Large intestine (tissue), 3 donors: ENCODE results near the gene COL23A1. TPM values are rescaled to one million over a fixed set of nuclear protein-coding genes. Genes with fewer than 3 reads are reported as not detected.

ENCODE experiments used
- DNase-seq, 2 donors: peaks; one replicate each; pipeline versions ENCODE4 v3.0.0 to v3.0.0-alpha.2; 2013
- H3K27ac ChIP-seq: one replicate; pipeline ENCODE4 v1.5.1; 2013; ENCODE audit warnings: low read length
- H3K27me3 ChIP-seq: 2 replicates; pipeline ENCODE4 v1.6.1; 2013; ENCODE audit warnings: low read length; ENCODE audit not compliant: control insufficient read depth, insufficient read depth
- H3K36me3 ChIP-seq: 2 replicates; pipeline ENCODE4 v1.6.1; 2013; ENCODE audit warnings: low read length; ENCODE audit not compliant: control insufficient read depth, insufficient read depth
- H3K4me1 ChIP-seq: one replicate; pipeline ENCODE4 v1.6.1; 2013; ENCODE audit warnings: low read length; ENCODE audit not compliant: control insufficient read depth, insufficient read depth
- H3K4me3 ChIP-seq: one replicate; pipeline ENCODE4 v1.5.1; 2013; ENCODE audit warnings: low read length
- H3K9me3 ChIP-seq: one replicate; pipeline ENCODE4 v1.6.1; 2013; ENCODE audit warnings: mild to moderate bottlenecking, low read depth, low read length, moderate library complexity; ENCODE audit not compliant: control insufficient read depth
- WGBS: methylation state at CpG from one replicate; pipeline ENCODE4 v1.1.5; 2013; ENCODE audit warnings: low lambda C conversion rate; ENCODE audit not compliant: insufficient coverage; 5-methylcytosine and 5-hydroxymethylcytosine counted together
- polyA plus RNA-seq: library from polyadenylated mRNA; unstranded; fragments of 120-200 nt; gene quantifications from one replicate; pipeline ENCODE4 v1.2.1, GENCODE V29; 2013

Gene COL23A1
- polyA plus RNA-seq, 1 donor: 8.9 TPM

DNA sequence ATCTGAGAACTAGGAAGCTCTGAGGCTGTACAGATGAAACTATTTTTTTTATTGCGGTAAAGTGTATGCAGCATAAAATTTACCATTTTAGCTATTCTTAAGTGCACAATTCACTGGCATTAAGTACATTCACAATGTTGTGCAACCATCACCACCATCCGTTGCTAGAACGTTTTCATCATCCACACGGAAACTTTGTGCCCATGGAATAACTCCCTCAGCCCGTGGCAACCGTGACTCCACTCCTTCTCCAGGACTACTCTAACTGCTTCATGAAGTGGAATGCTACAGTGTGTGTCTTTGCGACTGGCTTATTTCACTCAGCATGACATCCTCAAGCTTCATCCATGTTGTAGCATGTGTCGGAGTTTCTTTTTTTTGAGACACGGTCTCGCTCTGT, 57.1 kb downstream of the COL23A1 start:
- H3K27ac ChIP-seq: no peak overlapping the region
- H3K9me3 ChIP-seq: no peaks in the 10 kb centered on the region
- 100% methylated on average over 4 of the region's 10 CpGs for WGBS

DNA sequence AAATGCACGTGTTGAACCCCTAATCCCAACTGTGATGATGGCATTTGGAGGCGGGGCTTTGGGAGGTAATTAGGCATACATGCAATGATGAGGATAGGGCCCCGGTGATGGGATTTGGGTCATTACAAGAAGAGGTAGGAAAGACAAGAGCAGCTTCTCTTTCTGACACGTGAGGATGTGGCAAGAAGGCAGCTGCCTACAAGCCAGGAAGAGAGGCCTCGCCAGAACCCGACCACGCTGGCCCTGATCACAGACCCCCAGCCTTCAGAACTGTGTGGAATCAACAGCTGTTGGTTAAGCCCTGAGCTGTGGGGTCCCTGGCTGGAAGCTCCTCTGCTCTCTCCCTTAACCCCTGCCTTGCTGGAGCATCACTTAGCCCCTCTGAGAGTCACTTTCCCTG, 57.5 kb downstream of the COL23A1 start:
- no peak for DNase-seq
- Histone ChIP-seq H3K4me3 (no peak overlapping the region), H3K36me3 (no peaks in the 10 kb centered on the region), H3K9me3 (no peaks in the 10 kb centered on the region), H3K27me3 (no peaks in the 10 kb centered on the region), H3K27ac (no peak overlapping the region), H3K4me1 (no peaks in the 10 kb centered on the region)
- WGBS: no CpG with 5 or more reads among the region's 7 CpGs

More for the DNA sequence above, 57.1 kb downstream of the COL23A1 start:
- H3K27me3 ChIP-seq: no peaks in the 10 kb centered on the region
- H3K4me3 ChIP-seq: no peak overlapping the region
- H3K36me3 ChIP-seq: no peaks in the 10 kb centered on the region
- no peak for DNase-seq
- no peaks in the 10 kb centered on the region for H3K4me1 ChIP-seq

DNA sequence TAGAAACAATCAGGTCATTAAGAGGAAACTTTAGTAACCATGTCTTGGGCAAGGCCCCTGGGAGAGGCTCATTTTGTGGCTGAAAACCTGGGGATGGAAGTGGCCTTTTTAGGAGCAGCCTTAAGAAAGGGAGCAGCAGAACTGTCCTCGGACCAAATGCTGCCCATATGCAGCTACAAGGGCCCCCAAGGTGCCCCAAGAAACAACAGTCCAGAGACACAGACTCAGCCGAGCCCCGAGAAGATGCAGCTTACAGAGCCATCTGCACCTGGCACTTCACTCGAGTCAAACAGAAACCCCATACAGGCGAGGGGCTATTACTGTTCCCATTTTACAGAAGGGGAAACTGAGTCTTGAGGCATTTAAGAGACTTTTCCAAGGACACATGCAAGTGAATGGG, 58.0 kb downstream of the COL23A1 start:
- no CpG with 5 or more reads among the region's 5 CpGs for WGBS
- Histone ChIP-seq H3K27me3 (no peaks in the 10 kb centered on the region), H3K36me3 (no peaks in the 10 kb centered on the region), H3K9me3 (no peaks in the 10 kb centered on the region), H3K4me3 (no peak overlapping the region), H3K27ac (no peak overlapping the region), H3K4me1 (no peaks in the 10 kb centered on the region)
- DNase-seq: no peak

DNA sequence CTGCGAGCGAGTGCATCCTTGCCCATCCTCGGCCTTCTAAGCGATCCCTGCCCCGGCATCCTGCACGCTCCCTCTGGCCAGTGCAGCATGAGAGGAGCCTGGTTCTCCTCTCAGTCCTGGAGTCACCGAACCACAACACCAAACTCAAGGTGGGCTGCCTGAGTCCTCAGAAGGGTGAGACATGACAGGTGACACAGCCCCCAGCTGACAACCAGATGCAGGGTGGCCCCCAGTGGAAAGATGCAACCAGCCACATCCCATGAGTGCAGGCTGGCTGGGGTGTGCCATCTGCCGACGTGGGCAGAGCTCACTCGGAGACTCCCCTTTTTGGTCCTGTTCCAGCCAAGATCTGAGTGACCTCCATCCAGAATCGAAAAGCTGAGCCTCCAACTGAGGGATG, 58.4 kb downstream of the COL23A1 start:
- WGBS: no CpG with 5 or more reads among the region's 11 CpGs
- Histone ChIP-seq H3K9me3 (no peaks in the 10 kb centered on the region), H3K27me3 (no peaks in the 10 kb centered on the region), H3K4me3 (no peak overlapping the region), H3K27ac (no peak overlapping the region), H3K36me3 (no peaks in the 10 kb centered on the region), H3K4me1 (no peaks in the 10 kb centered on the region)
- DNase-seq: no peak

DNA sequence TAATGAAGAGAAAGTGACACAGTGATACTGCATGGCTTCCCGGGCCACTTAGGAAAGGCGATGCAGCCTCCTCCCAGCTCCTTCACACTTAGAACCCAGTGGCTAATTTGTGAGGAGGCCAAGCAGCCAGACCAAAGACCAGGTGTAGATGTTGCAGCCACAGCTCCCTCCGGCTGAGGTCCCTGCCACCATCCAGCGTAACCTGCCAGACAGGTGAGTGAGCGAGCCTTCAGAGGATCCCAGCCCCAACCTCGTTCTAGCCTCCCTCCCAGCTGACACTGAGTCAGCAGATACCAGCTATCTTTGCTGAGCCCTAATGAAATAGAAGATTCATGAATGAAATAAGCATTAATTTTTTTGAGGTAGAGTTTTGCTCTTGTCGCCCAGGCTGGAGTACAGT, 59.7 kb downstream of the COL23A1 start:
- Histone ChIP-seq H3K9me3 (no peaks in the 10 kb centered on the region), H3K27me3 (no peaks in the 10 kb centered on the region), H3K36me3 (no peaks in the 10 kb centered on the region), H3K4me3 (no peak overlapping the region), H3K27ac (no peak overlapping the region), H3K4me1 (no peaks in the 10 kb centered on the region)
- WGBS: no CpG with 5 or more reads among the region's 7 CpGs
- DNase-seq: no peak

DNA sequence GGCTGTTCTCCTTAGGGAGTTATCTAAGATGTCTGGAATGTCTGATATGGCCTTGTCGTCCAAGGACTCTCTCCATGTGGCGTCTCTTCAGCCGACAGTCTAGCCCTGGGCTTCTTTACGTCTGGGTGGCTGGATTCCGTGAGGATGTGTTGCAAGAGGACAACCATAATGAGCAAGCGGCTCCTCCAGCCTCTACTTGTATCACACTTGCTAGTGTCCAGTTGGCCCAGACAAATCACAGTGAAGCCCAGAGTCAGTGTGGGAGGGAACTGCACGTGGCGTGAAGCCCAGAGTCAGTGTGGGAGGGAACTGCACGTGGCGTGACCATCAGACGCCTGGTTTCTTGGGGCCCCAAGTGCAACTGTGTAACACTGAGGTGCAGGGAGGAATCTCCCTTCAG, 61.1 kb downstream of the COL23A1 start:
- H3K4me1 ChIP-seq: no peaks in the 10 kb centered on the region
- no peaks in the 10 kb centered on the region for H3K9me3 ChIP-seq
- no peaks in the 10 kb centered on the region for H3K36me3 ChIP-seq
- no peaks in the 10 kb centered on the region for H3K27me3 ChIP-seq
- H3K27ac ChIP-seq: no peak overlapping the region
- DNase-seq: no peak
- H3K4me3 ChIP-seq: no peak overlapping the region
- no CpG with 5 or more reads among the region's 11 CpGs for WGBS

DNA sequence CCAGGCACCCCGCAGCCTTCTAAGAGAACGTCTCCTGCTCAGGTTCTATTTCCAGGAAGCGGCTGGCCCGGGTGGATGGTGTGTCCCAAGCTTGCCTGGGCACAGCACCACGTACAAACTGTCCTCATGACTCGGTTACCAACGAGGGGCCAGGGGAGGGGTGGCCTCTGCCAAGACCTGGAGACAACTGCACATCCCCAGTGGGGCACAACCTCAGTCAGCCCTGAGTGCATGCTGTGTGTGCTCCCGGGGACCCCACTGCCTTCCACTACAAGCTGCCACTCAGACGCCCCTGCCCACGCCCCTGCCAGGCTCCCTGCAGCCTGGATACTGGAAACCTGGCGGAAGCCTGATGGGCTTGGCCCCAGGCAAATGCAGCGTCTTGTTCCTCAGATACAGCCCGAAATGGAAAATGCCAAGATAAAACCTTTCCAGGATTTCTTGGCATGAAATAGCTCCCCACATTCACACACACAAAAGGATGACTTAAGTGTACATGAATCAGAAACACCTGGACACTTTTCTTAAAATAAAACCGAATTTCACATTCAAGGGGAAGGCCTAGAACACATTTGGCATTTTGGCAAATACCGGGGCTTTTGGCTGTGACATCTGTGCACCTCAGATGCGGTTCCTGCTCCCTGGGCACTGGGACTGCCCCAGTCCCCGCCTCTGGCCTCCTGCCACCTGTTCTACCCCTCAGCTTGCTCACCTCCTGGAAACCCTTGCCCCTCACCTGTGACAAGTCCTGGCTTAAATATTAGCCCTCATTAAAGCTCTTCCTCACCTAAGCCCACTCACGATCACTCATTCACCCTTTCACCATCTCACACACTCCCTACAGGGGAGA, 62.5 kb downstream of the COL23A1 start:
- 40% methylated on average over 1 of the region's 18 CpGs for WGBS
- Histone ChIP-seq H3K4me1 (no peaks in the 10 kb centered on the region), H3K27me3 (no peaks in the 10 kb centered on the region), H3K9me3 (no peaks in the 10 kb centered on the region), H3K36me3 (no peaks in the 10 kb centered on the region), H3K27ac (no peak overlapping the region), H3K4me3 (no peak overlapping the region)
- DNase-seq: no peak

DNA sequence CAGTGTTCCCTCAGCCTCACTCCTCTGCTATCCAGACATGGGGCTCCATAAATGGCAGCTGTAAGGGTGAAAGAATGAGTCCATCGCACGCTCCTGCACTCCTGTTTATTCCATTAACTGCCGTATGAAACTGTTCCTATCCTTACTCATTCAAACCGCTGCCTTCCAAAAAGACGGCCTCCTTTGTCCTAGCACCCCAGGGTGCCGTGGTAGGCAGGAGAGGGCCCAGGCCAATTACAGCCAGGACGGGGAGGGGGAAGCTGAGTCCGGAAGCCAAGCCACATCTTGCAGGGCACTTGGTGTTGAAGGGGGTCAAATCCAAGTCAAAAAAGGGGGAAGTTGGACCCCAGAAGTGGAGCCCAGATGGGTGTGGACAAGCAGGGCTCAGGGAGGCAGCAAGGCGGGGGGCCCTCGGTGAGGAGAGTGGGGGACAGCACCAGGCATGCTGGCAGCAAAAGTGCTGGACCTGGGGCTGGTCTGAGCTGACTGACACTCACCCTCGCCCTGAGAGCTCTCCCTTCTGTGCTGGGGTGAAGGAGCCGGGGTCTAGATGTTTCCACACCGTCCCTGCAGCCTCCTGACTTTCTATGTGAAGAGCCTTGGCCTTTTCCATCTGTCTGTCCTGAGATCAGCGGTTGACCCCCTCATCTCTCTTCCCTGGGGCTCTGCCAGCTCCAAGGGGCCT, 63.3 kb downstream of the COL23A1 start:
- WGBS: no CpG with 5 or more reads among the region's 14 CpGs
- no peak for DNase-seq
- Histone ChIP-seq H3K9me3 (no peaks in the 10 kb centered on the region), H3K4me1 (no peaks in the 10 kb centered on the region), H3K36me3 (no peaks in the 10 kb centered on the region), H3K27ac (no peak overlapping the region), H3K27me3 (no peaks in the 10 kb centered on the region), H3K4me3 (no peak overlapping the region)

DNA sequence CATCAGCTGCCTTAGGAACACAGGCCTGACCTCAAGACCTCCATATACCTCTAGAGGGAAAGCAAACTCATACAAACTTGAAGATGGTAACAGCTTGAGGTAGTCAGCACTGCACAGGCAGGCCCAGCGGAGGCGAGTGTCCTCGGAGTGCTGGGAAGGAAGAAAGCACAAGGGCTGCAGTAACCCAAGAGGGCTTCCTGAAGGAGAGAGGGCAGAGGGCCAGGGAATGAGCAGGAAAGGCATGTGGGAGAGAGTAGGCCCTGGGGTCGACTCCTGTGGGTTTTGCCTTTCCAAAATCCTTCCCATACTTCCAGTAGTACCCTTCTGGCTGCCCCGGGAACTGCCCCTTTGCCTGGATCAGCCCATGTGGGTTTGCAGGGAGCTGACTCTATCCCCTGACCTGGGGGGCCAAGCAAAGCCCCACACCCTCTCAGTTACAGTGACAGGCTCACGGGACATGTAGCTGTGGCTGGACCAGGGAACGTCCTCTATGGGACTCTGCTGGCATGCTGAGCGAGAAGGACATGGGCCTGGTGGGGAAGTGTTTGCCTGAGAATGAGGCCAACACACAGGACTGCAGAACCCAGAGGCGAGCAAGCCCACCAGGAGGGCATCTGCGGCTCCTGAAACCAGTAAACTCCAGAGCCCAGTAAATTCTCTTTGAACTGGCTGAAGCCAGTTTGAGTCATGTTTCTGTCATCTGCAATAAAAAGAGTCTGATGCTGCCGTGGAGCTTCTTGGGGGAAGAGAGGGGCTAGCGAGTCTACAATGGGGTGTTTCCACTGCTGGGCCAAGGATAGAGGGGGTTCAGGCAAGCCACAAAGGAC, 64.1 kb downstream of the COL23A1 start:
- Histone ChIP-seq H3K9me3 (no peaks in the 10 kb centered on the region), H3K27me3 (no peaks in the 10 kb centered on the region), H3K27ac (no peak overlapping the region), H3K36me3 (no peaks in the 10 kb centered on the region), H3K4me3 (no peak overlapping the region), H3K4me1 (no peaks in the 10 kb centered on the region)
- WGBS: no CpG with 5 or more reads among the region's 12 CpGs
- DNase-seq: no peak

DNA sequence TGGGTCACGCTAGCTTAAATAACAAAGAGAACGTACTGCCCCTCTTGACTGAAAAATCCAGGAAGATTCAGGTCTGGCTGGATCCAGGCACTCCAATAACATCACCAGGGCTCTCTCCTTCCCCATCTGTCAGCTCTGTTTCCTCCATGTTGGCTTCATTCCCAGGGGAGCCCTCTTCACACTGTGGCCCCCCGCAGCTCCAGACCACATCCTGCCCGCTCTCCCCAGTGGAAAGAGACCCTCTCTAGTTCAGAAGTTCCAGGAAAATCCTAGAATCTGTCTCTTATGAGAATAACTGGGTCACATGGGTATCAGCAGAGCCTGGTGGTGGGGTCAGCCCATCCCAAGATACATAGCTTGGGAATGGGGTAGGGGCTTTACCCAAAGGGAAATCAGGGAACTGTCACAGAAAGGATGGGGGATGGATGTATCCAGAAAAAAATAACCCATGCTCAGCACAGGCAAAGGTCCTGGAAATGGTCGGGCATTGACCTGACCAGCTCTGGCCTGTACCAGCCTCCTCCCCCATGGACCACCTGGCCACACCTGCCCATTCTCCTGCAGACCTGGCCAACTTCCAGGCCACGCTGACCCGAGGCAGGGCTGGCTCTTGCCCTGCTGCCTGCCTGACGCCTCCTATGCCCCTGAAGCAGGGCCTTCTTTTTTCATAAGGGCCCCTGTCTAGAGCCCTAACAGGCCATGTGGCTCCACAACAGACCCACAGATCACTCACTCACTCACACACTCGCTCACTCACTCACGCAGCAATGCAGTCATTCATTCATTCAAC, 65.9 kb downstream of the COL23A1 start:
- no peak for DNase-seq
- Histone ChIP-seq H3K4me1 (no peaks in the 10 kb centered on the region), H3K4me3 (no peak overlapping the region), H3K27ac (no peak overlapping the region), H3K9me3 (no peaks in the 10 kb centered on the region), H3K36me3 (no peaks in the 10 kb centered on the region), H3K27me3 (no peaks in the 10 kb centered on the region)
- WGBS: no CpG with 5 or more reads among the region's 10 CpGs
